Body of pancreas (tissue), 4 donors: ENCODE data around the gene NFATC4. TPM values are rescaled to one million over a fixed set of nuclear protein-coding genes. Genes with fewer than 3 reads are reported as not detected.
A peak's percentile ranks its signal among the peaks of the same experiment; 100 is the strongest.

Experiments
- ATAC-seq: fragments of 150-250 bp; one replicate; pipeline ENCODE4 v1.9.1; 2016
- DNase-seq, 4 donors: peaks; one replicate each; pipeline ENCODE4 v3.0.0-alpha.2; 2019
- H3K27ac ChIP-seq, 4 donors: fragments of 200-600 bp; sonication (generic); 1 replicate in 3 of 4; 2 replicates in 1 of 4; pipeline versions ENCODE4 v1.5.1 to v1.6.1; 2016 to 2019; ENCODE audit warnings: mild to moderate bottlenecking in 1 of 4, mixed read lengths in 1 of 4, moderate library complexity in 1 of 4
- H3K27me3 ChIP-seq, 2 donors: fragments of 200-600 bp; sonication (generic); one replicate each; pipeline ENCODE4 v1.6.0; 2016; ENCODE audit warnings: mild to moderate bottlenecking in 1 of 2
- H3K36me3 ChIP-seq, 2 donors: fragments of 200-600 bp; sonication (generic); replicated peaks in 1 of 2; 2 replicates each; pipeline ENCODE4 v1.5.1; 2016; ENCODE audit warnings: low read depth in 2 of 2; ENCODE audit not compliant: insufficient read depth in 1 of 2
- H3K4me1 ChIP-seq: fragments of 200-600 bp; sonication (generic); one replicate; pipeline ENCODE4 v1.6.0; 2016
- H3K4me3 ChIP-seq, 2 donors: fragments of 200-600 bp; sonication (generic); 1 replicate in 1 of 2; 2 replicates in 1 of 2; pipeline ENCODE4 v1.5.1; 2016 to 2019
- H3K9me3 ChIP-seq, 3 donors: fragments of 200-600 bp; sonication (generic); 1 replicate in 2 of 3; 2 replicates in 1 of 3; pipeline ENCODE4 v1.5.1; 2016
- POLR2A ChIP-seq, 3 donors: fragments of 450-650 bp; IDR thresholded peaks; one replicate each; pipeline ENCODE4 v1.6.1; 2016; ENCODE audit warnings: antibody characterized with exemption in 3 of 3, mild to moderate bottlenecking in 2 of 3
- WGBS, 2 donors: methylation state at CpG; one replicate each; pipeline ENCODE4 v1.1.5; 2017; 5-methylcytosine and 5-hydroxymethylcytosine counted together
- intact Hi-C: fragments of 100-400 bp; cut with DNase I; formaldehyde crosslinking; loops from one replicate; pipeline ENCODE4 v1.15.1; 2023
- total RNA-seq, 2 donors: library from RNA; depleted of rRNA; stranded (reverse); fragments of >200 nt; gene quantifications; one replicate each; pipeline ENCODE4 v1.1.0, GENCODE V29; 2016
- TF ChIP-seq, protein P1 (sequence below), 7 experiments: fragments of 450-650 bp in 4 of 7; fragments of 200-600 bp in 3 of 7; sonication (generic) in 3 of 7; IDR thresholded peaks; one replicate each; pipeline ENCODE4 v1.5.1; 2016 to 2019; ENCODE audit warnings: antibody characterized with exemption in 7 of 7

NFATC4 gene
- total RNA-seq, 2 donors from 2014 or later, result 11.9 to 19.8 TPM

DNA sequence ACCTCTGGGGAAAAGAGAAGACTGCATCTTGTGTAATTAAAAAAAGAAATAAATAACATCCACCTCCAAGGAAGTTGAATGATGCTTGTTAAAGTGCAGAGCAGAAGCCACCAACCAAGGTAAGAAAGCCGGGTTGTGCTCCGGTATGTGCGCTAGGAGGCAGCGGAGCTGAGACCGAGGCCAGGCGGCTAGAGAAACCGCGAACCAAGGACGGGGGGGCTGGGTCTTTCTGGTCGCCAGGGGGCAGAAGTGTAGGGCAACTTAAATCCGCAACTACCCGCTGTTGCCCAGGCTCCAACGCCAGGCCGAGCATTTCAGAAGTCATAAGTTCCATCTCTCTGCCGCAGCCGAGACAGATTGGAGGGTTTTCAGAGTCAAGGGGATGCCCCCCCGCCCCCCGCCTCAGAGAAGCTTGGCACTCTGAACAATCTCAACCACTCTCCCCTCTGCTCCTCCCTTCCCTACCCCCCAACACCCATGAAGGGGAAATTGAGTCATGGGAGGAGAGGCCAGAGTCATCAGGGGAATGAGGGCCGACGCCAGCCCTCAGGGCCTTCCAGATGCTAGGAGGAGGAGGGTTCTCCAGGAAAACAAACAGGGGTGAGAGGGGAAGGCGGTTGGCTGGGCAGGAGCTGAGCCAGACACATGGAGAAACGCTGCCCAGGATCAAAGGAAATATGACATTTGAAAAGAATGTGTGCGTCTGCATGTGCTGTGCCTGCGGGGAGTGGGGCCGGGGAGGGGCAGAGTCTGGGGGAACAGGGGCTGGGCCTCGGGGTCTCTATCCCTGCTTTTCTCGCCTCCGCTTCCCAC is 2.2 kb upstream of the NFATC4 start:
- Histone ChIP-seq H3K27me3 (no peaks in the 10 kb centered on the region), H3K36me3 (no peaks in the 10 kb centered on the region), H3K9me3 (no peaks in the 10 kb centered on the region), H3K27ac (peak overlapping the region; percentile 74 to 91 (median 88)), H3K4me3 (peak overlapping the region in 1 of 2 donors; percentile 39), H3K4me1 (peaks cover 28% of the 10 kb centered on the region)
- intact Hi-C loops, result no loop called here
- TF ChIP-seq, protein P1, sequence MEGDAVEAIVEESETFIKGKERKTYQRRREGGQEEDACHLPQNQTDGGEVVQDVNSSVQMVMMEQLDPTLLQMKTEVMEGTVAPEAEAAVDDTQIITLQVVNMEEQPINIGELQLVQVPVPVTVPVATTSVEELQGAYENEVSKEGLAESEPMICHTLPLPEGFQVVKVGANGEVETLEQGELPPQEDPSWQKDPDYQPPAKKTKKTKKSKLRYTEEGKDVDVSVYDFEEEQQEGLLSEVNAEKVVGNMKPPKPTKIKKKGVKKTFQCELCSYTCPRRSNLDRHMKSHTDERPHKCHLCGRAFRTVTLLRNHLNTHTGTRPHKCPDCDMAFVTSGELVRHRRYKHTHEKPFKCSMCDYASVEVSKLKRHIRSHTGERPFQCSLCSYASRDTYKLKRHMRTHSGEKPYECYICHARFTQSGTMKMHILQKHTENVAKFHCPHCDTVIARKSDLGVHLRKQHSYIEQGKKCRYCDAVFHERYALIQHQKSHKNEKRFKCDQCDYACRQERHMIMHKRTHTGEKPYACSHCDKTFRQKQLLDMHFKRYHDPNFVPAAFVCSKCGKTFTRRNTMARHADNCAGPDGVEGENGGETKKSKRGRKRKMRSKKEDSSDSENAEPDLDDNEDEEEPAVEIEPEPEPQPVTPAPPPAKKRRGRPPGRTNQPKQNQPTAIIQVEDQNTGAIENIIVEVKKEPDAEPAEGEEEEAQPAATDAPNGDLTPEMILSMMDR (IDR thresholded peaks at IDR 0.05), result peak; percentile 86 to 99 (median 98)
- TF ChIP-seq POLR2A (IDR thresholded peaks at IDR 0.05), result peak in 2 of 3 donors; percentile 38 to 45
- peak; percentile 66 for ATAC-seq
- DNase-seq, result peak; percentile 92 to 94 (median 94)
- WGBS, 2 donors, result 2 to 4% methylated on average over 28 of the region's 28 CpGs

DNA sequence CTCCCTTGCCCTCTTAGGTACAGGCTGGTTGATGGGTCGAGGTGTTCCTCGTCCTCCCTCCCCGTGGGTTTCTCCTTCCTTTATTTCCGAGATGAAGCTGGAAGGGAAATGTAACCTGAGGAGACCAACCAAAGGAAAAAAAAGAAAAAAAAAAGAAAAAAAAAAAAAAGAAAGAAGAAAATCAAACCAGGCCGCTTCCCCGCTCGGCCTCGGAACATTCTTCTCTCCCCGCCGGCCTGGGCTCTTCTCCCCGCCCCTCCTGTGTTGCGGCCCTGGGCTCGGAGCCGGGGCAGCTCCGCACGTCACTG is 1.6 kb upstream of the NFATC4 start:
- DNase-seq (no peak), ATAC-seq (no peak)
- H3K9me3 ChIP-seq, result no peaks in the 10 kb centered on the region
- H3K27ac ChIP-seq, result peak overlapping the region; percentile 74 to 91 (median 88)
- H3K4me1 ChIP-seq, result peaks cover 28% of the 10 kb centered on the region
- no peak for TF ChIP-seq POLR2A (IDR thresholded peaks at IDR 0.05)
- TF ChIP-seq, protein P1 (IDR thresholded peaks at IDR 0.05), result no peak
- no peaks in the 10 kb centered on the region for H3K27me3 ChIP-seq
- intact Hi-C loops, result no loop called here
- H3K36me3 ChIP-seq, result no peaks in the 10 kb centered on the region
- H3K4me3 ChIP-seq, result peak overlapping the region in 1 of 2 donors; percentile 39
- 0 to 1% methylated on average over 16 of the region's 16 CpGs for WGBS, 2 donors

DNA sequence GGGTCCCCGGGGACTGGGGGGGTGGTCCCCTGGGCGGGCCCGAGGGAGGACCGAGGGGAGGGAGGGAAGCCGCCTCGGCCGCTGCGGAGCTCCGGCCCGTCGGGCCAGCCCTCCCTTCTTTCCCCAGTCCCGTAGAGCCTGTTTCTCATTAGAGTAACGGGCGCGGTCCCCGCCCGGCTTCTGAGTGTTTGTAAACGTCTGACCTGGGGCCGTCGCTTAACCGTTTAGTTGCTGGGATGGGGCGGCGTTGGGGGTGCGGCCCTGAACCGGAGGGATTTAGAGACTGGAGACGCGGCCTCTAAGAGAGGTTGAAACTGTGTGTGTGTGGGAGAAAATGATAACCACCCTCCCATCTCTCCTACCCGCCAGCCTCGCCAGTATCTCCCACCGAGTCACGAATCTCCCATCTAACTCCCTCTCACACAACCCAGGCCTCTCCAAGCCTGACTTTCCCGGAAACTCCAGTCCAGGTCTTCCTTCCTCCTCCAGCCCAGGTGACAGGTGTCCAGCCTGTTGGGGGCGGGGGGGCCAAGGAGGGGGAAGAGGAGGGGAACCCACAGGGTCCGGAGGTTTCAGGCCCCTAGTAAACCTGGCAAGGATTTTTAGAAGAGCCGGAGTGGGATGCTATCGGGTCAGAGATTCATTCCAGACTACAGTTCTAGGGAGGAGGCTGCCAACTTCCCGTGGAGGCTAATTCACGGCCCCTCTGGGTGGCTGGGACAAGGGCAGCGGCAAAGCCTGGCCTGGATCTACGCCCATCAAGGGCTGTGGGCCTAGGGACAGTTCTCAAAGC is 1.1 kb upstream of the NFATC4 start:
- Histone ChIP-seq H3K27ac (peak overlapping the region; percentile 74 to 91 (median 88)), H3K9me3 (no peaks in the 10 kb centered on the region), H3K36me3 (no peaks in the 10 kb centered on the region), H3K4me1 (peaks cover 28% of the 10 kb centered on the region), H3K27me3 (no peaks in the 10 kb centered on the region), H3K4me3 (peak overlapping the region in 1 of 2 donors; percentile 39)
- intact Hi-C loops, result no loop called here
- WGBS, 2 donors, result 0 to 2% methylated on average over 22 to 40 of the region's 40 CpGs
- DNase-seq, result peak; percentile 91 to 96 (median 94)
- TF ChIP-seq POLR2A (IDR thresholded peaks at IDR 0.05), result peak; percentile 51 to 67 (median 64)
- TF ChIP-seq, protein P1 (IDR thresholded peaks at IDR 0.05), result no peak
- ATAC-seq, result peak; percentile 79

DNA sequence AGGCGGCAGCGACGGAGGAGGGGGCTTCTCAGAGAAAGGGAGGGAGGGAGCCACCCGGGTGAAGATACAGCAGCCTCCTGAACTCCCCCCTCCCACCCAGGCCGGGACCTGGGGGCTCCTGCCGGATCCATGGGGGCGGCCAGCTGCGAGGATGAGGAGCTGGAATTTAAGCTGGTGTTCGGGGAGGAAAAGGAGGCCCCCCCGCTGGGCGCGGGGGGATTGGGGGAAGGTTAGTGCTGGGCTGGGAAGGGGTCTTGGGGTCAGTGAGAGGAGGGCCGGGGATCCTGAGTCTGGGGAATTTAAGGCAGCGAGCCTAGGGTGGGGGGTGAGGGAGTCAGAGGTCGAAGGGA is 203 bp downstream of the NFATC4 start:
- intact Hi-C loops, result no loop called here
- Histone ChIP-seq H3K9me3 (no peaks in the 10 kb centered on the region), H3K36me3 (no peaks in the 10 kb centered on the region), H3K4me1 (peaks cover 28% of the 10 kb centered on the region), H3K4me3 (peak overlapping the region in 1 of 2 donors; percentile 11), H3K27ac (peak overlapping the region; percentile 60 to 90 (median 70)), H3K27me3 (no peaks in the 10 kb centered on the region)
- ATAC-seq (no peak), DNase-seq (peak in 1 of 4 donors; percentile 28)
- TF ChIP-seq POLR2A (IDR thresholded peaks at IDR 0.05), result no peak
- TF ChIP-seq, protein P1 (IDR thresholded peaks at IDR 0.05), result no peak
- 9 to 11% methylated on average over 10 to 14 of the region's 15 CpGs for WGBS, 2 donors
